ENCODE data around the gene EIF2S3.

GRCh38 chrX:24099394-24099793 lies 44.6 kb downstream of the EIF2S3 start:
- TF ChIP-seq CTCF (IDR thresholded peaks at IDR 0.05) (no peak), POLR2A (IDR thresholded peaks at IDR 0.05) (no peak)

All from Peyer's patch (tissue), 4 donors.